NB4 (cell line): Measurements from ENCODE around the gene ST8SIA5.

Experiments used
- CTCF ChIP-seq: IDR thresholded peaks from one replicate; pipeline ENCODE4 v1.5.1; 2012; ENCODE audit warnings: low read depth, low read length
- MAX ChIP-seq: IDR thresholded peaks from 2 replicates; pipeline ENCODE4 v1.6.1; 2011; ENCODE audit warnings: low read depth, low read length

- no peak for TF ChIP-seq CTCF
- TF ChIP-seq MAX, result no peak
These were observed 88.2 kb downstream of the ST8SIA5 start for GRCh38 chr18:46668694-46669093.
